ENCODE results near the gene DISP3.

DNA sequence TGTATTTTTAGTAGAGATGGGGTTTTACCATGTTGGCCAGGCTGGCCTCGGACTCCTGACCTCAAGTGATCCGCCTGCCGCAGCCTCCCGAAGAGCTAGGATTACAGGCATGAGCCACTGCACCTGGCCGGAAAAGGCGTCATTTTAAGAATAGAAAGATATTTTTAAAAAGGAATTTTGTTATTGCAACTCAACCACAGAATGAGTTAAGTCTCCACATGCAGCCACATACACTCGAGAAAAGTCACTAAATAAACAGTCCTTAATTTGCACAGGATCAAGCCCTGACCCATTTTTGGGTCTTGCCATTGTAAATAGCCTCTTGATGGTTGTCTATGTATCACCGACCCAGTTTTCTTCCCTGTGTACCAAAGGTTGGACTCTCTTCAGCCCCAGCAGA, 89.7 kb downstream of the DISP3 start:
- TF ChIP-seq CTCF (conservative IDR thresholded peaks at IDR 0.05; ENCODE audit: low read depth, low read length) (no peak), POLR2A (IDR thresholded peaks at IDR 0.05; ENCODE audit: low read depth, low read length) (no peak), SMC3 (IDR thresholded peaks at IDR 0.05; ENCODE audit: low read depth, low read length) (no peak), CEBPB (IDR thresholded peaks at IDR 0.05; ENCODE audit: low read depth, low read length) (no peak), FOS (IDR thresholded peaks at IDR 0.05; ENCODE audit: low read depth, low read length) (no peak), BHLHE40 (IDR thresholded peaks at IDR 0.05; ENCODE audit: low read depth, low read length) (no peak), MXI1 (IDR thresholded peaks at IDR 0.05; ENCODE audit: borderline replicate concordance, low read depth, low read length) (no peak)
- TF ChIP-seq, protein P1, sequence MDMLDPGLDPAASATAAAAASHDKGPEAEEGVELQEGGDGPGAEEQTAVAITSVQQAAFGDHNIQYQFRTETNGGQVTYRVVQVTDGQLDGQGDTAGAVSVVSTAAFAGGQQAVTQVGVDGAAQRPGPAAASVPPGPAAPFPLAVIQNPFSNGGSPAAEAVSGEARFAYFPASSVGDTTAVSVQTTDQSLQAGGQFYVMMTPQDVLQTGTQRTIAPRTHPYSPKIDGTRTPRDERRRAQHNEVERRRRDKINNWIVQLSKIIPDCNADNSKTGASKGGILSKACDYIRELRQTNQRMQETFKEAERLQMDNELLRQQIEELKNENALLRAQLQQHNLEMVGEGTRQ (IDR thresholded peaks at IDR 0.05; ENCODE audit: low read depth, low read length), result no peak

Measured in IMR-90 (cell line).